Hippocampal formation (tissue), 2 donors: Measurements from ENCODE around the gene CSTB.

ENCODE experiments used
- DNase-seq, 2 donors: peaks; one replicate each; lab custom pipeline; 2025; lab: John Stamatoyannopoulos, UW

The CSTB gene

GRCh38 chr21:43790010-43790524 is 14.0 kb upstream of the CSTB start:
- DNase-seq, result no peak

- peak; percentile 82 to 87 for DNase-seq
Measured at GRCh38 chr21:43789276-43790009, 13.3 kb upstream of the CSTB start, which contains the start of gene RRP1. RRP1 (plus strand) TSS chr21:43789577; CDS start chr21:43789630, 53 bp downstream.

- no peak for DNase-seq
Measured at GRCh38 chr21:43786807-43787440, 10.8 kb upstream of the CSTB start.

- no peak for DNase-seq
Measured at GRCh38 chr21:43786300-43786806, 10.2 kb upstream of the CSTB start.

GRCh38 chr21:43785134-43785533 is 9.0 kb upstream of the CSTB start:
- no peak for DNase-seq

- DNase-seq, result no peak
Measured at GRCh38 chr21:43783098-43783700, 7.1 kb upstream of the CSTB start.

GRCh38 chr21:43782431-43783097 is 6.5 kb upstream of the CSTB start:
- DNase-seq, result no peak

GRCh38 chr21:43781846-43782245 is 5.7 kb upstream of the CSTB start:
- no peak for DNase-seq

- DNase-seq, result no peak
Measured at GRCh38 chr21:43779660-43780059, 3.6 kb upstream of the CSTB start.

- no peak for DNase-seq
Measured at GRCh38 chr21:43778469-43779335, 2.6 kb upstream of the CSTB start.

- DNase-seq, result no peak
Measured at GRCh38 chr21:43777953-43778352, 1.8 kb upstream of the CSTB start.

GRCh38 chr21:43775190-43775589 is 918 bp downstream of the CSTB start:
- DNase-seq, result no peak

GRCh38 chr21:43774163-43774562 is 1.9 kb downstream of the CSTB start:
- no peak for DNase-seq

GRCh38 chr21:43772425-43772821 is 3.7 kb downstream of the CSTB start:
- no peak for DNase-seq

- DNase-seq, result no peak
Measured at GRCh38 chr21:43771698-43772424, 4.2 kb downstream of the CSTB start.

- no peak for DNase-seq
Measured at GRCh38 chr21:43771199-43771675, 4.9 kb downstream of the CSTB start.

GRCh38 chr21:43770066-43770655 is 5.9 kb downstream of the CSTB start:
- no peak for DNase-seq

GRCh38 chr21:43769325-43769958 is 6.7 kb downstream of the CSTB start:
- DNase-seq, result no peak

GRCh38 chr21:43768868-43769167 is 7.3 kb downstream of the CSTB start:
- no peak for DNase-seq
